Kidney epithelial cell (primary cell): ENCODE data around the gene SYNJ1. TPM values are rescaled to one million over a fixed set of nuclear protein-coding genes. Genes with fewer than 3 reads are reported as not detected.
"Not testable (repeated sequence)": the region's sequence is repeated elsewhere in the genome, so short reads cannot be mapped to it uniquely, and the experiment has no call there.

Source experiments
- DNase-seq: peaks from one replicate; pipeline ENCODE4 v3.0.0-alpha.2; 2010; ENCODE audit warnings: low read depth
- H3K27me3 ChIP-seq: 2 replicates; pipeline ENCODE4 v1.6.0; 2011; ENCODE audit warnings: low read length; ENCODE audit not compliant: control insufficient read depth, insufficient read depth
- H3K36me3 ChIP-seq: 2 replicates; pipeline ENCODE4 v1.5.1; 2011; ENCODE audit warnings: low read length; ENCODE audit not compliant: control insufficient read depth, insufficient read depth
- H3K4me3 ChIP-seq: 2 replicates; pipeline ENCODE4 v1.5.1; 2011; ENCODE audit warnings: low read depth, mild to moderate bottlenecking, control low read depth, low read length
- total RNA-seq: library from RNA; depleted of rRNA; stranded (reverse); fragments of >200 nt; gene quantifications from 2 replicates; pipeline ENCODE4 v1.2.3, GENCODE V29; 2015
- TF ChIP-seq, protein P1 (sequence below): IDR thresholded peaks from 2 replicates; pipeline ENCODE4 v1.5.1; 2011; ENCODE audit warnings: mild to moderate bottlenecking, moderate library complexity, low read length, control low read depth, inconsistent platforms; ENCODE audit not compliant: insufficient read depth, poor library complexity, severe bottlenecking

The SYNJ1 gene
- total RNA-seq, 1 donor from 2014 or later, result 3.5 TPM

DNA sequence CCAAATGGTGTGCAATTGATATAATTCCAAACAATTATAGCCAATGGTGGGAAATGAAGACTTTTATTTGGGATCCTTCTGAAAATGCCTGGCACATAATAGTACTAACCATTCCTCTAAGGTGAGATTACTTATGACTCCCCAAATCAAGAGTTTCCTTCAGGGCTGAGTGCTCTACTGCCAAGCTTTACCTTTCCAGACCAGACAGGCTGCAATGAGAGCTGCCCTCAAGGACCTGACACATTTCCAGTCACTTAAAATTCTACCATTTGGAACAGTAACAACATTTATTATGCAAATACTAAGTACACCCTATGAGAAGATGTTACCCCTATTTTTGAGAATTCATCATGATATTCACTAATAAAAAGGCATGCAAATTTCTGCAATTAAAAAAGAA is 22.6 kb upstream of the SYNJ1 start:
- H3K4me3 ChIP-seq, result no peak overlapping the region
- no peaks in the 10 kb centered on the region for H3K27me3 ChIP-seq
- TF ChIP-seq, protein P1, sequence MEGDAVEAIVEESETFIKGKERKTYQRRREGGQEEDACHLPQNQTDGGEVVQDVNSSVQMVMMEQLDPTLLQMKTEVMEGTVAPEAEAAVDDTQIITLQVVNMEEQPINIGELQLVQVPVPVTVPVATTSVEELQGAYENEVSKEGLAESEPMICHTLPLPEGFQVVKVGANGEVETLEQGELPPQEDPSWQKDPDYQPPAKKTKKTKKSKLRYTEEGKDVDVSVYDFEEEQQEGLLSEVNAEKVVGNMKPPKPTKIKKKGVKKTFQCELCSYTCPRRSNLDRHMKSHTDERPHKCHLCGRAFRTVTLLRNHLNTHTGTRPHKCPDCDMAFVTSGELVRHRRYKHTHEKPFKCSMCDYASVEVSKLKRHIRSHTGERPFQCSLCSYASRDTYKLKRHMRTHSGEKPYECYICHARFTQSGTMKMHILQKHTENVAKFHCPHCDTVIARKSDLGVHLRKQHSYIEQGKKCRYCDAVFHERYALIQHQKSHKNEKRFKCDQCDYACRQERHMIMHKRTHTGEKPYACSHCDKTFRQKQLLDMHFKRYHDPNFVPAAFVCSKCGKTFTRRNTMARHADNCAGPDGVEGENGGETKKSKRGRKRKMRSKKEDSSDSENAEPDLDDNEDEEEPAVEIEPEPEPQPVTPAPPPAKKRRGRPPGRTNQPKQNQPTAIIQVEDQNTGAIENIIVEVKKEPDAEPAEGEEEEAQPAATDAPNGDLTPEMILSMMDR, result no peak
- no peak for DNase-seq
- no peaks in the 10 kb centered on the region for H3K36me3 ChIP-seq

DNA sequence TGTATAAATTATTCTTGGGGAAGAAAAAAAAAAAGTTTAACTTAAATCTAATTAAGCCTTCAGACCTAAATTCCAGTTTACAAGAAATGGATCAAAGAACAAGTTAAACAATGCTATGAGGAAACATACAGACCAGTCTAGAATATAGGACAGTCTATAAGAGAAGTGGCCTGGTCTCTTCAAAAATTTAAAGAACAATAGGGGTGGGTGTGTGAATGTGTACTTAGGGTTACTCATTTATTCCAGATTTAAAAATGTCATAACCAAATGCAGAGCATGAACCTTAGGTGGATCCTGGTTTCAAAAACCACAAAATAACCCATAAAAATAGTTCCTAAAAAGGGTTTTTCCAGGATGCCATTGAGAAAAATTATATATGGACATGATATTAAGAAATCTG is 21.8 kb upstream of the SYNJ1 start:
- TF ChIP-seq, protein P1, result no peak
- no peak for DNase-seq
- Histone ChIP-seq H3K27me3 (no peaks in the 10 kb centered on the region), H3K4me3 (no peak overlapping the region), H3K36me3 (no peaks in the 10 kb centered on the region)

DNA sequence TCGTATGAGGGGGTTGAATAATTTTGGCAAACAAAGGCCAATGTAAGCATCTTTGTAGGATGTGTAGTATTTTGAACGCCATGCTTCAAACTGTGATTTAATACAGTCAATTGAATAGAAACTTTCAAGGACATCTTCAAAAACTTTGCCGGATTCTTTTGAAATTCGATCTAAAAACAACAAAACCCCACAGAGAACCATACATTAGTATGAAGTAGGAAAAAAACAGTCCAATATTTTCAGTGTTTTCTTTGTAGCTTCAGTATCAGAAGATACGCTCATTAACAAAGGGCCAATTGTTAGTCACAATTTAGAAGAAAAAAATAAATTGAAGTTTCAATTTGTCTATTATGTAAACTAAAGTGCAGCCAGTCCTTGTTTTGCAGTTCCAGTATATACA is 20.7 kb upstream of the SYNJ1 start:
- no peak for DNase-seq
- TF ChIP-seq, protein P1, result no peak
- Histone ChIP-seq H3K4me3 (no peak overlapping the region), H3K36me3 (no peaks in the 10 kb centered on the region), H3K27me3 (no peaks in the 10 kb centered on the region)

DNA sequence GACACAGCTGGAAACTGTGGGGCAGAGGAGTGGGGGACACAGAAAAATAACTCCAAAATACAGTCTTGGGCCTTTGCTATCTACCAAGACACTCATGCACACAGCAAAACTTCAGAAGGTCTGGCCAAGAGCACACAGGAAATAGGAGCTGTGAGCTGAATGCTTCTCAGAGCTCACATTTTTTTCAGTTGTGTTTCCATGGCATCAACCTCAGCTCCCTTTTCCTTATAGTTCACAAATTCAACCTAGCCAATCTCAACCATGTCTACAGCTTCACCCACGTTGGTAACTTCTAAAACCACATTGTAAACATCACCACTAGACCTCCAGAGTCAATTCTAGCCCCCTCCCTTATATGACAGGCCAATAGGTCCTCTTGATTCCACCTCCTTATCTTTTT is 19.6 kb upstream of the SYNJ1 start:
- Histone ChIP-seq H3K36me3 (no peaks in the 10 kb centered on the region), H3K27me3 (no peaks in the 10 kb centered on the region), H3K4me3 (no peak overlapping the region)
- TF ChIP-seq, protein P1, result no peak
- no peak for DNase-seq

DNA sequence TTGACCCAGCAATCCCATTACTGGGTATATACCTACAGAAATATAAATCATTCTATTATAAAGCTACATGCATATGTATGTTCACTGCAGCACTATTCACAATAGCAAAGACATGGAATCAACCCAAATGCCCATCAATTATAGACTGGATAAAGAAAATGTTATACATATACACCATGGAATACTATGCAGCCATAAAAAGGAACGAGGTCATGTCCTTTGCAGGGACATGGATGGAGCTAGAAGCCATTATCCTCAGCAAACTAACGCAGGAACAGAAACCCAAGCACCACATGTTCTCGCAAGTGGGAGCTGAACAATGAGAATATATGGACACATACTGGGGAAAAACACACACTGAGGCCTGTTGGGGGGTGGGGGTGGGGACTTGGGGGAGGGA is 18.9 kb upstream of the SYNJ1 start:
- not testable (repeated sequence) for H3K36me3 ChIP-seq, H3K4me3 ChIP-seq, DNase-seq, H3K27me3 ChIP-seq

DNA sequence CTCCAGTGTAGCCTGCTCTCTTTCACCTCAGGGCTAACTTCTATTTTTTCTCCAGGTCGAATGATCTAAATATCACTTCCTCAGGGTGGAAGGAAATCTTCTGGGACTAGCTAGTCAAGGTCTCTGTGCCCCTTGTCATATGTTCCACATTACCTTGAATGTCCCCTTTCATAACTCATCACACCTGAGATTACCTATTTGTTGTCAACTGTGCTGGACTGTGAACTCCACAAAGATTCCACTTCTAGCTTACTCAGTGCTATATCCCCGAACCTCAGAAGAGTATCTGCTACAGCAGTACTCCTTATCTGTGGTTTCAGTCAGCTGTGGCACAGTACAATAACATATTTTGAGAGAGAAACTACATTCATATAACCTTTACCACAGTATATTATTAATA is 14.6 kb upstream of the SYNJ1 start:
- H3K4me3 ChIP-seq, result no peak overlapping the region
- no peaks in the 10 kb centered on the region for H3K36me3 ChIP-seq
- DNase-seq, result no peak
- H3K27me3 ChIP-seq, result no peaks in the 10 kb centered on the region
- TF ChIP-seq, protein P1, result no peak

DNA sequence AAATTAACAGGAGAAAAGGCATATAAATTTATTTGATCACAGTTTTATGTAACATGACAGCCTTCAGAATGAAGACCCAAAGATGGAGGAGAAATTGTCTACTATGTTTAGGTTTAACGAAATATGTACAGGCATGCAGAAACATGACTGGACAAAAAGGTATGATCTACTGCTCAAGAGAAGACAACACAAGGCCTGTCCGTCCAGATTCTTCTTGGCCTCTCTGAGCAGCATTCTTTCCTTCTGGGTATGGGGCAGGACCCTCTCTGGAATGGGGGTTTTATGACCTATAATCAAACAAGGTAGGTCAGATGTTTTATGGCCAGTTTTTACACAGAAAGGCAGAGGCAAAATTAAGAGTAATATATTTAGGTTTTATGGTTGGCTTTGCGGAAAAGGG is 13.5 kb upstream of the SYNJ1 start:
- H3K27me3 ChIP-seq, result no peaks in the 10 kb centered on the region
- no peaks in the 10 kb centered on the region for H3K36me3 ChIP-seq
- no peak for DNase-seq
- TF ChIP-seq, protein P1, result no peak
- no peak overlapping the region for H3K4me3 ChIP-seq
